Stimulated activated CD8-positive, alpha-beta memory T cell treated with anti-CD3 and anti-CD28 coated beads, Interleukin-15, amount 100 ng/mL, for 4 hours (primary cell): ENCODE data around the gene AGK.
"Not testable (repeated sequence)": the region's sequence is repeated elsewhere in the genome, so short reads cannot be mapped to it uniquely, and the experiment has no call there.

Experiments
- DNase-seq, 2 donors: peaks; one replicate each; pipeline ENCODE4 v3.0.0-alpha.2; 2020; ENCODE audit warnings: low read depth in 2 of 2

Gene AGK

GRCh38 chr7:141676618-141677017, 125.4 kb downstream of the AGK start:
- no peak for DNase-seq

- DNase-seq: no peak
These were observed 127.8 kb downstream of the AGK start for GRCh38 chr7:141679014-141679413.

- DNase-seq: no peak
These were observed 134.2 kb downstream of the AGK start for GRCh38 chr7:141685285-141686023.

- no peak for DNase-seq
These were observed 134.9 kb downstream of the AGK start for GRCh38 chr7:141686074-141686473.

- DNase-seq: no peak
These were observed 135.5 kb downstream of the AGK start for GRCh38 chr7:141686670-141687069.

- DNase-seq: no peak
These were observed 136.8 kb downstream of the AGK start for GRCh38 chr7:141688043-141688442.

- DNase-seq: not testable (repeated sequence)
These were observed 138.0 kb downstream of the AGK start for GRCh38 chr7:141689072-141689825.

- DNase-seq: no peak
These were observed 140.3 kb downstream of the AGK start for GRCh38 chr7:141691540-141691939.

GRCh38 chr7:141691961-141692360, 140.8 kb downstream of the AGK start:
- no peak for DNase-seq

- no peak for DNase-seq
These were observed 141.9 kb downstream of the AGK start for GRCh38 chr7:141693082-141693481.

- DNase-seq: no peak
These were observed 144.6 kb downstream of the AGK start for GRCh38 chr7:141695803-141696289.

GRCh38 chr7:141696348-141696747, 145.1 kb downstream of the AGK start:
- DNase-seq: no peak

- no peak for DNase-seq
These were observed 146.1 kb downstream of the AGK start for GRCh38 chr7:141697211-141697871.

GRCh38 chr7:141698247-141699015, 147.2 kb downstream of the AGK start:
- no peak for DNase-seq

GRCh38 chr7:141699860-141700259, 148.7 kb downstream of the AGK start:
- DNase-seq: no peak

GRCh38 chr7:141700296-141700847, 149.2 kb downstream of the AGK start:
- no peak for DNase-seq

- peak in 1 of 2 donors; percentile 1 for DNase-seq
These were observed 149.7 kb downstream of the AGK start for GRCh38 chr7:141700848-141701371.

GRCh38 chr7:141701489-141702046, 150.4 kb downstream of the AGK start:
- DNase-seq: peak; percentile 46 to 53

- peak in 1 of 2 donors; percentile 24 for DNase-seq
These were observed 150.9 kb downstream of the AGK start, which contains the start of gene DENND11 for GRCh38 chr7:141702047-141702567. TSS of gene DENND11 (minus strand) at chr7:141702166. CDS start at chr7:141702153, 13 bp downstream.

- no peak for DNase-seq
These were observed 151.7 kb downstream of the AGK start for GRCh38 chr7:141702892-141703291.
